GM12872 (cell line): ENCODE data around the gene TRABD2A.

Experiments used
- CTCF ChIP-seq: IDR thresholded peaks from 3 replicates; pipeline ENCODE4 v1.5.1; 2011; ENCODE audit warnings: low read depth, mild to moderate bottlenecking, low read length, moderate library complexity; ENCODE audit not compliant: insufficient read depth

The TRABD2A gene

DNA sequence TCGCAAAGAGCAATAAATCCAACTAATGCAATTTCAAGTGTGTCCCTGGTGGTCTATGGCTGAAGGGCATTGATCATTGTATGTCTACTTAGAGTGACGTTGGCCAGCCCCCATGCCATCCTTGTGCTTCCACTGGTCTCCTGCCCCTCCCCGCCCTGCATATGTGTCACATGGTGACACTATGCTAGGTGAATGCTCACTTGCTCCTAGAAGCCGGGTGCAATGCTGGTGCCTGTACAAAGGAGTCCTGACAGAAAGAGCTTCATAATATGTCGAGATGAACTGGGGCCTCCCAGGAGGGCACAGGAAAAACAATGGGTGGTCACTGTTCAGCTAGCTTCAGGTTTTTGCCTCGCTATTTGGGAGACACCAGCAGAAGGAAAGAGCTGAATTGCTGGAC is 5.9 kb upstream of the TRABD2A start:
- no peak for TF ChIP-seq CTCF

DNA sequence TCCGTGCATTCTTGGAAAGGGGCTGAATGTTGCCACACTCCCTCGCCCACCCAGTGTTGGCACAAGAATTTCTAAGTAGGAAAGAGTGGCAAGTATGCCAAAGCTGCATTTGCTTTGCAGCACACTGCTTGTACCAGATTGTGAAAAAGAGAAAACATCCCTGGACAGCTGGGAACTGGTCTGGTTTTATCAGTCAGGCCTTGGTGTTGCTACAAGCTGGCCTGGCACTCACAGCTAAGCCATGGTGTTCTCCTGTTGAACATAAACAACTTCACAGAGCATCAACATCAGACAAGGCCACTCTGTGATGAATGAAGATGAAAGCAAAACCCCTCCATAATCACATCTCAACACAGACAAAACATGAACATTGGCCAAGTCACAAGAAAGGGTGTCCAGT is 4.2 kb upstream of the TRABD2A start:
- TF ChIP-seq CTCF, result no peak

DNA sequence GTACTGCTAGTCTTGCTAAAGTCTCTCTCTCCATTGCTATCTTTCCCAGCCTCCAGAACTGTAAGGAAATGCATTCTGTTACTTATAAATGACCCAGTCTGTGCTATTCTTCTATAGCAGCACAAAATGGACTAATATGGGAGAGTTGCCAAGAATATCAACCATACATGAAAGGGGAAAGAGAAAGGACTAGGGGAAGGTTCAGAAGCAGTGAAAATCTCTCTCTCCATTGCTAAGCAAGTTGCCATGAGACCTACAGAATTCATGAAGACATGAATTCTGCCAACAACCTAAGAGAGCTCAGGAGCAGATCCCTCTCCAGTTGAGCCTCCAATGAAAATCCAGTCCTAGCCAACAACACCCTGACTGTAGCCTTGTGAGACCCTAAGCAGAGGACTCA is 3.6 kb upstream of the TRABD2A start:
- TF ChIP-seq CTCF, result no peak

DNA sequence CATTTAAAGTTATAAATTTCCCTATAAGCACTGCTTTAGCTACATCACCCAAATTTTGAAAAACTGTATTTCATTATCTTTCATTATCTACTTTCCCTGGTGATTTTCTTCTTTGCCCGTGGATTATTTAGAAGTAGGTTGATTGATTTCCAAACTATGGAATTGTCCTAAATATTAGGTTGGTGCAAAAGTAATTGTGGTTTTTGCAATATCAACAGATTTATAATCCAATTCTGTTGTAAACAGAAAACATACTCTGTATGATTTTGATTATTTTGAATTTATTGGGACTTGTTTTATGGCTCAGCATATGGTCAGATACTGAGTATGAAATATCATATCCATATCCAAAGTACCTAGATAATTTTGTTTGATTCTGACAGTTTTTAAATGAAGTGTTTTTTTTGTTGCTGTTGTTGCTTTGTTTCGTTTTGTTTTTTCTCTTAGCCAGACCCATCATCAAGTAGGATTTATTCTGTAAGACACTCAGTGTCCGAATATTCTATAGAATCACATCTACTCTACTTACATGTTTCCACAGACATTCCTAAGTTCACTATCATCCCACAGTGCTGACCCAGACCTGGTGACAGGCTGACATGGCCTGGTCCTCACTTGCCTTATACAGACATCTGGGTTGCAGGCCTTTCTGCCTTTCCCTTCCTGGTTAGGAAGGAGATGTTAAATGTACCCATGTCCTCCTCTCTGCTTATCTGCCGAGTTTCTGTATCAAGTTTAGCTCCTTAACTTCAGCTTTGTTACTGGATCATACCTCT is 2.1 kb upstream of the TRABD2A start:
- no peak for TF ChIP-seq CTCF

- no peak; the same call in 2 of the 3 replicates for TF ChIP-seq CTCF
These were observed 1.5 kb upstream of the TRABD2A start for GRCh38 chr2:84882414-84882738.

DNA sequence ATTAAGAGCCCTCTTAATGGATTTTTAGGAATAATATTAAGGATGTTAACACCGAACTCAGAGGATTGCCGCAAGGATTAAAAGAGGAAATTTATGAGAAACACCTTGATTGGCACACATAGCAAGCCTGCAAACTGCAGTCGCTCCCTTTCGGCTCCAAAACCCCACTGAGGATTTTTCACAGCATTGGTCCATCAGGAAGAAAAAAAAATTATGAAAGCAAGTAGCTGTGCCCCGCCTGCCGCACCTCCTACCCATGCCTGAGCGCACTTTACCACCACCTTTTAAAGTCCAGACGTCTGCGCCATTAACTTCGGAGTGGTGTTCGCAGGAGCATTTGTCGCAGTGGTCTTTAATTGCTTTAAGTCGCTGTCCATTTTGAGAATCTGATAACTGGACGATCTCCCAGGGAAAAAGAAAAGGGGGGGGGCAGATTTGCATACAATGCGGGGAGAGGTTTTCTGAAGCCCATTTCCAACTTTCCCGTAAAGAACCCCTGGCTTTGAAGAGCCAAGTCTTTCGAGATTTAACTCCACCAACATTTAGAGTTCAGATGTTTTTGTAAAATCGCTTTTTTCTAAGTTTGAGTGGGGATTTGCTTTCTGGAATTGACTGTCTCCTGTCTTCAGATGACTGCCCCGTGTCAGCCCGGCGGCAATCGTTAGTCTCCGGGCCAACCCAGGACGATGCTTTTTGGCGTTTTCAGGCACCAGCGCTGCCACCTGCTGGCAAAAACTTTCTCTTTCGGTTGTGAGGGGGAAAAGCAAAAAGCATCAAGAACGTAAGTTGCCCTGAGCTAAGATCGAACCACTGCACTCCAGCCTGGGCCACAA is 913 bp upstream of the TRABD2A start:
- peak; percentile 72 for TF ChIP-seq CTCF

DNA sequence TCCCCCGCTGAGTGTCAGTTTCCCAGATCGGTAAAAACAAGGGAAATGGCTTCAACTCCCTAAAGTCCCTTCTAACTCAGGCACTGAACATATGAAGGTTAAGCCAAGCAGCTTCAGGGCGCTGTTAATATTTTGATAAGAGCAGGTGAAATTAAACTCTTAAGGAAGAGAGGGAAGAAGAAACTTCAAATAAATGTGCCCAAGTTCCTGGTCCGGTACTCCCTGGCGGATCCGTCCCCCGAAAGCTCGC is 564 bp downstream of the TRABD2A start:
- no peak for TF ChIP-seq CTCF
